ENCODE data around the gene CNN3. TPM values are rescaled to one million over a fixed set of nuclear protein-coding genes. Genes with fewer than 3 reads are reported as not detected.

Gene CNN3
- total and polyA plus RNA-seq, 5 experiments from 2014 or later: 13.7 to 19.3 (median 18.0) TPM

GRCh38 chr1:94909486-94909885 is 17.4 kb downstream of the CNN3 start:
- POLR2A ChIA-PET: no interaction called here
- no peaks in the 10 kb centered on the region for H3K9me3 Mint-ChIP-seq
- no peak overlapping the region for H3K4me3 Mint-ChIP-seq
- peaks cover 0 to 5% (median 4%) of the 10 kb centered on the region in 3 donors for H3K36me3 Mint-ChIP-seq
- no peak for DNase-seq
- H3K27me3 Mint-ChIP-seq: peaks cover 0 to 9% (median 2%) of the 10 kb centered on the region in 5 donors
- no peak overlapping the region for H3K27ac Mint-ChIP-seq
- ATAC-seq: no peak
- H3K4me1 Mint-ChIP-seq: peaks cover 0 to 13% (median 8%) of the 10 kb centered on the region in 4 donors

GRCh38 chr1:94908965-94909364 is 17.9 kb downstream of the CNN3 start:
- H3K36me3 Mint-ChIP-seq: peaks cover 0 to 5% (median 4%) of the 10 kb centered on the region in 3 donors
- H3K4me3 Mint-ChIP-seq: no peak overlapping the region
- ATAC-seq: no peak
- H3K27me3 Mint-ChIP-seq: peaks cover 0 to 9% (median under 1%) of the 10 kb centered on the region in 5 donors
- H3K27ac Mint-ChIP-seq: no peak overlapping the region
- POLR2A ChIA-PET: no interaction called here
- no peak for DNase-seq
- no peaks in the 10 kb centered on the region for H3K9me3 Mint-ChIP-seq
- H3K4me1 Mint-ChIP-seq: peaks cover 0 to 8% (median 5%) of the 10 kb centered on the region in 4 donors

- peak overlapping the region in 1 of 10 donors; percentile 20 for H3K27ac Mint-ChIP-seq
- DNase-seq: no peak
- no peak overlapping the region for H3K4me3 Mint-ChIP-seq
- H3K4me1 Mint-ChIP-seq: peaks cover 0 to 6% (median 1%) of the 10 kb centered on the region in 4 donors
- H3K36me3 Mint-ChIP-seq: peaks cover 3 to 5% (median 4%) of the 10 kb centered on the region in 3 donors
- POLR2A ChIA-PET: no interaction called here
- no peaks in the 10 kb centered on the region for H3K9me3 Mint-ChIP-seq
- no peak for ATAC-seq
- H3K27me3 Mint-ChIP-seq: peaks cover 0 to 9% (median 0%) of the 10 kb centered on the region in 5 donors
Measured at GRCh38 chr1:94908190-94908589, 18.7 kb downstream of the CNN3 start.

- Mint-ChIP-seq H3K9me3 (no peaks in the 10 kb centered on the region), H3K27me3 (peaks cover 0 to 9% (median 0%) of the 10 kb centered on the region in 5 donors), H3K4me3 (no peak overlapping the region), H3K4me1 (peaks cover 0 to 6% (median under 1%) of the 10 kb centered on the region in 4 donors), H3K27ac (no peak overlapping the region), H3K36me3 (peaks cover 4 to 8% (median 5%) of the 10 kb centered on the region in 3 donors)
- DNase-seq: no peak
- ATAC-seq: no peak
- POLR2A ChIA-PET: no interaction called here
Measured at GRCh38 chr1:94907136-94907535, 19.8 kb downstream of the CNN3 start.

- H3K27ac Mint-ChIP-seq: peak overlapping the region in 1 of 10 donors; percentile 7
- no peak overlapping the region for H3K4me3 Mint-ChIP-seq
- H3K9me3 Mint-ChIP-seq: no peaks in the 10 kb centered on the region
- POLR2A ChIA-PET: no interaction called here
- no peak for DNase-seq
- peaks cover 0 to 6% (median under 1%) of the 10 kb centered on the region in 4 donors for H3K4me1 Mint-ChIP-seq
- no peak for ATAC-seq
- peaks cover 0 to 9% (median 0%) of the 10 kb centered on the region in 5 donors for H3K27me3 Mint-ChIP-seq
- peaks cover 5 to 14% (median 9%) of the 10 kb centered on the region in 3 donors for H3K36me3 Mint-ChIP-seq
Measured at GRCh38 chr1:94906382-94906781, 20.5 kb downstream of the CNN3 start.

GRCh38 chr1:94905207-94905606 is 21.7 kb downstream of the CNN3 start:
- Mint-ChIP-seq H3K27me3 (peaks cover 0 to 3% (median 0%) of the 10 kb centered on the region in 5 donors), H3K9me3 (no peaks in the 10 kb centered on the region), H3K27ac (no peak overlapping the region), H3K36me3 (peaks cover 5 to 20% (median 15%) of the 10 kb centered on the region in 3 donors), H3K4me1 (peaks cover 0 to 6% (median under 1%) of the 10 kb centered on the region in 4 donors), H3K4me3 (no peak overlapping the region)
- no peak for ATAC-seq
- no peak for DNase-seq
- POLR2A ChIA-PET: no interaction called here

GRCh38 chr1:94903280-94904009 is 23.5 kb downstream of the CNN3 start:
- ATAC-seq (no peak), DNase-seq (no peak)
- POLR2A ChIA-PET: no interaction called here
- Mint-ChIP-seq H3K27ac (peak overlapping the region in 1 of 10 donors; percentile 3), H3K36me3 (peaks cover 5 to 27% (median 14%) of the 10 kb centered on the region in 3 donors), H3K4me1 (peaks cover 0 to 2% (median under 1%) of the 10 kb centered on the region in 4 donors), H3K9me3 (no peaks in the 10 kb centered on the region), H3K4me3 (no peak overlapping the region), H3K27me3 (no peaks in the 10 kb centered on the region)

GRCh38 chr1:94901841-94902240 is 25.1 kb downstream of the CNN3 start:
- ATAC-seq (no peak), DNase-seq (no peak)
- POLR2A ChIA-PET: no interaction called here
- no peaks in the 10 kb centered on the region for H3K9me3 Mint-ChIP-seq
- H3K27ac Mint-ChIP-seq: no peak overlapping the region
- H3K4me3 Mint-ChIP-seq: no peak overlapping the region
- H3K27me3 Mint-ChIP-seq: peaks cover 0 to 3% (median 0%) of the 10 kb centered on the region in 5 donors
- no peaks in the 10 kb centered on the region for H3K4me1 Mint-ChIP-seq
- peaks cover 4 to 38% (median 17%) of the 10 kb centered on the region in 3 donors for H3K36me3 Mint-ChIP-seq

- Mint-ChIP-seq H3K4me3 (no peak overlapping the region), H3K27ac (no peak overlapping the region), H3K9me3 (no peaks in the 10 kb centered on the region), H3K36me3 (peaks cover 8 to 46% (median 19%) of the 10 kb centered on the region in 3 donors), H3K4me1 (peaks cover 0 to 1% (median 0%) of the 10 kb centered on the region in 4 donors), H3K27me3 (peaks cover 0 to 3% (median 0%) of the 10 kb centered on the region in 5 donors)
- no peak for DNase-seq
- POLR2A ChIA-PET: no interaction called here
- no peak for ATAC-seq
Measured at GRCh38 chr1:94899756-94900155, 27.2 kb downstream of the CNN3 start.

- peaks cover 0 to 3% (median 0%) of the 10 kb centered on the region in 5 donors for H3K27me3 Mint-ChIP-seq
- peaks cover 8 to 46% (median 19%) of the 10 kb centered on the region in 3 donors for H3K36me3 Mint-ChIP-seq
- ATAC-seq (no peak), DNase-seq (no peak)
- H3K4me1 Mint-ChIP-seq: peaks cover 0 to 1% (median 0%) of the 10 kb centered on the region in 4 donors
- no peaks in the 10 kb centered on the region for H3K9me3 Mint-ChIP-seq
- H3K27ac Mint-ChIP-seq: no peak overlapping the region
- POLR2A ChIA-PET: no interaction called here
- no peak overlapping the region for H3K4me3 Mint-ChIP-seq
Measured at GRCh38 chr1:94898491-94899385, 28.2 kb downstream of the CNN3 start.

GRCh38 chr1:94895518-94895917 is 31.4 kb downstream of the CNN3 start:
- H3K27me3 Mint-ChIP-seq: peaks cover 0 to 3% (median 0%) of the 10 kb centered on the region in 5 donors
- H3K4me1 Mint-ChIP-seq: peaks cover 0 to 1% (median 0%) of the 10 kb centered on the region in 4 donors
- H3K4me3 Mint-ChIP-seq: no peak overlapping the region
- POLR2A ChIA-PET: no interaction called here
- no peak for DNase-seq
- H3K9me3 Mint-ChIP-seq: no peaks in the 10 kb centered on the region
- H3K27ac Mint-ChIP-seq: peak overlapping the region in 1 of 10 donors; percentile 38
- no peak for ATAC-seq
- peaks cover 8 to 28% (median 12%) of the 10 kb centered on the region in 3 donors for H3K36me3 Mint-ChIP-seq

- POLR2A ChIA-PET: no interaction called here
- H3K36me3 Mint-ChIP-seq: peaks cover 8 to 23% (median 10%) of the 10 kb centered on the region in 3 donors
- DNase-seq (no peak), ATAC-seq (no peak)
- no peaks in the 10 kb centered on the region for H3K9me3 Mint-ChIP-seq
- no peak overlapping the region for H3K4me3 Mint-ChIP-seq
- H3K27ac Mint-ChIP-seq: no peak overlapping the region
- peaks cover 0 to 3% (median 0%) of the 10 kb centered on the region in 5 donors for H3K27me3 Mint-ChIP-seq
- peaks cover 0 to 1% (median 0%) of the 10 kb centered on the region in 4 donors for H3K4me1 Mint-ChIP-seq
Measured at GRCh38 chr1:94894630-94895029, 32.3 kb downstream of the CNN3 start.
